ENCODE results near the gene ANXA2.
"Not testable (repeated sequence)": the region's sequence is repeated elsewhere in the genome, so short reads cannot be mapped to it uniquely, and the experiment has no call there.

Gene ANXA2

GRCh38 chr15:60346077-60346476 is 51.7 kb downstream of the ANXA2 start:
- DNase-seq (ENCODE audit: extremely low read depth in 1 of 2, low read depth in 1 of 2) = no peak

GRCh38 chr15:60345598-60345997 is 52.2 kb downstream of the ANXA2 start:
- no peak for DNase-seq (ENCODE audit: extremely low read depth in 1 of 2, low read depth in 1 of 2)

- DNase-seq (ENCODE audit: extremely low read depth in 1 of 2, low read depth in 1 of 2) = no peak
Observed at GRCh38 chr15:60344987-60345386, 52.8 kb downstream of the ANXA2 start.

GRCh38 chr15:60344461-60344860 is 53.3 kb downstream of the ANXA2 start:
- DNase-seq (ENCODE audit: extremely low read depth in 1 of 2, low read depth in 1 of 2) = no peak

- no peak for DNase-seq (ENCODE audit: extremely low read depth in 1 of 2, low read depth in 1 of 2)
Observed at GRCh38 chr15:60343221-60343970, 54.4 kb downstream of the ANXA2 start.

- DNase-seq (ENCODE audit: extremely low read depth in 1 of 2, low read depth in 1 of 2) = no peak
Observed at GRCh38 chr15:60340207-60340921, 57.4 kb downstream of the ANXA2 start.

- no peak for DNase-seq (ENCODE audit: extremely low read depth in 1 of 2, low read depth in 1 of 2)
Observed at GRCh38 chr15:60339236-60339635, 58.5 kb downstream of the ANXA2 start.

GRCh38 chr15:60338810-60339209 is 59.0 kb downstream of the ANXA2 start:
- DNase-seq (ENCODE audit: extremely low read depth in 1 of 2, low read depth in 1 of 2) = no peak

- no peak for DNase-seq (ENCODE audit: extremely low read depth in 1 of 2, low read depth in 1 of 2)
Observed at GRCh38 chr15:60337076-60337475, 60.7 kb downstream of the ANXA2 start.

GRCh38 chr15:60335296-60335695 is 62.5 kb downstream of the ANXA2 start:
- DNase-seq (ENCODE audit: extremely low read depth in 1 of 2, low read depth in 1 of 2) = not testable (repeated sequence)

GRCh38 chr15:60328852-60329443 is 68.8 kb downstream of the ANXA2 start:
- peak in 1 of 2 donors; percentile 5 for DNase-seq (ENCODE audit: extremely low read depth in 1 of 2, low read depth in 1 of 2)

GRCh38 chr15:60326824-60327654 is 70.7 kb downstream of the ANXA2 start:
- no peak for DNase-seq (ENCODE audit: extremely low read depth in 1 of 2, low read depth in 1 of 2)

GRCh38 chr15:60326343-60326742 is 71.4 kb downstream of the ANXA2 start:
- no peak for DNase-seq (ENCODE audit: extremely low read depth in 1 of 2, low read depth in 1 of 2)

GRCh38 chr15:60325905-60326304 is 71.9 kb downstream of the ANXA2 start:
- no peak for DNase-seq (ENCODE audit: extremely low read depth in 1 of 2, low read depth in 1 of 2)

GRCh38 chr15:60324706-60325438 is 72.9 kb downstream of the ANXA2 start:
- no peak for DNase-seq (ENCODE audit: extremely low read depth in 1 of 2, low read depth in 1 of 2)

GRCh38 chr15:60323322-60323721 is 74.5 kb downstream of the ANXA2 start:
- DNase-seq (ENCODE audit: extremely low read depth in 1 of 2, low read depth in 1 of 2) = no peak

- no peak for DNase-seq (ENCODE audit: extremely low read depth in 1 of 2, low read depth in 1 of 2)
Observed at GRCh38 chr15:60320365-60320764, 77.4 kb downstream of the ANXA2 start.

GRCh38 chr15:60318216-60318867 is 79.4 kb downstream of the ANXA2 start:
- no peak for DNase-seq (ENCODE audit: extremely low read depth in 1 of 2, low read depth in 1 of 2)

- no peak for DNase-seq (ENCODE audit: extremely low read depth in 1 of 2, low read depth in 1 of 2)
Observed at GRCh38 chr15:60316961-60317360, 80.8 kb downstream of the ANXA2 start.

GRCh38 chr15:60315878-60316277 is 81.9 kb downstream of the ANXA2 start:
- DNase-seq (ENCODE audit: extremely low read depth in 1 of 2, low read depth in 1 of 2) = no peak

Measured in activated CD8-positive, alpha-beta memory T cell treated with anti-CD3 and anti-CD28 coated beads for 1 hour (primary cell).